ENCODE measurements around the gene PRDM11. TPM values are rescaled to one million over a fixed set of nuclear protein-coding genes. Genes with fewer than 3 reads are reported as not detected.
A peak's percentile ranks its signal among the peaks of the same experiment; 100 is the strongest.

Gene PRDM11
- total RNA-seq, 4 donors from 2014 or later = 4.4 to 10.7 (median 7.0) TPM

DNA sequence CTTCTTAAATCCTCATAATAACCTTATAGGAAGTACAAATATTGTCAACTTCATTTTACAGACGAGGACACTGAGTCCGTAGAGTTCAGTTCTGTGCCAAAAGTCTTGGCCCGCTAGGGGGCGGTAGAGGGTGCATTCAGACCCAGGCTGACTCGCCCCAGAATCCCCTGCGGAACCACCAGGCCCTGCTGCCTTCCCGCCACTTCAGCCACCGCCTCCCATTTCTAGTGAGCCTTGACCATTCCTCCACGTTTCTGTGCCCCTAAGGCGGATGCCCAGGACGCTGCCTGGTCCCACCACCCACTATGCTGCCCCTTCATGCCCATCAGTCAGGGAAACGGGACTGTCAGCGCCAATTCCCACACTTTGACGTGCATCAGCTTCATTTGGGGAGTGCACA, 120.6 kb downstream of the PRDM11 start:
- no peaks in the 10 kb centered on the region for H3K36me3 ChIP-seq
- peaks cover 0 to 23% (median 6%) of the 10 kb centered on the region in 4 donors for H3K4me1 ChIP-seq
- no peak overlapping the region for H3K4me3 ChIP-seq
- DNase-seq = peak in 2 of 3 donors; percentile 85 to 87
- peak overlapping the region in 3 of 4 donors; percentile 42 to 87 (median 79) for H3K27ac ChIP-seq
- no peak for TF ChIP-seq POLR2A (IDR thresholded peaks at IDR 0.05)
- TF ChIP-seq, protein P1, sequence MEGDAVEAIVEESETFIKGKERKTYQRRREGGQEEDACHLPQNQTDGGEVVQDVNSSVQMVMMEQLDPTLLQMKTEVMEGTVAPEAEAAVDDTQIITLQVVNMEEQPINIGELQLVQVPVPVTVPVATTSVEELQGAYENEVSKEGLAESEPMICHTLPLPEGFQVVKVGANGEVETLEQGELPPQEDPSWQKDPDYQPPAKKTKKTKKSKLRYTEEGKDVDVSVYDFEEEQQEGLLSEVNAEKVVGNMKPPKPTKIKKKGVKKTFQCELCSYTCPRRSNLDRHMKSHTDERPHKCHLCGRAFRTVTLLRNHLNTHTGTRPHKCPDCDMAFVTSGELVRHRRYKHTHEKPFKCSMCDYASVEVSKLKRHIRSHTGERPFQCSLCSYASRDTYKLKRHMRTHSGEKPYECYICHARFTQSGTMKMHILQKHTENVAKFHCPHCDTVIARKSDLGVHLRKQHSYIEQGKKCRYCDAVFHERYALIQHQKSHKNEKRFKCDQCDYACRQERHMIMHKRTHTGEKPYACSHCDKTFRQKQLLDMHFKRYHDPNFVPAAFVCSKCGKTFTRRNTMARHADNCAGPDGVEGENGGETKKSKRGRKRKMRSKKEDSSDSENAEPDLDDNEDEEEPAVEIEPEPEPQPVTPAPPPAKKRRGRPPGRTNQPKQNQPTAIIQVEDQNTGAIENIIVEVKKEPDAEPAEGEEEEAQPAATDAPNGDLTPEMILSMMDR (IDR thresholded peaks at IDR 0.05) = peak in 4 of 6 experiments; percentile 38 to 74 (median 68)
- H3K27me3 ChIP-seq = no peaks in the 10 kb centered on the region
- no peaks in the 10 kb centered on the region for H3K9me3 ChIP-seq

DNA sequence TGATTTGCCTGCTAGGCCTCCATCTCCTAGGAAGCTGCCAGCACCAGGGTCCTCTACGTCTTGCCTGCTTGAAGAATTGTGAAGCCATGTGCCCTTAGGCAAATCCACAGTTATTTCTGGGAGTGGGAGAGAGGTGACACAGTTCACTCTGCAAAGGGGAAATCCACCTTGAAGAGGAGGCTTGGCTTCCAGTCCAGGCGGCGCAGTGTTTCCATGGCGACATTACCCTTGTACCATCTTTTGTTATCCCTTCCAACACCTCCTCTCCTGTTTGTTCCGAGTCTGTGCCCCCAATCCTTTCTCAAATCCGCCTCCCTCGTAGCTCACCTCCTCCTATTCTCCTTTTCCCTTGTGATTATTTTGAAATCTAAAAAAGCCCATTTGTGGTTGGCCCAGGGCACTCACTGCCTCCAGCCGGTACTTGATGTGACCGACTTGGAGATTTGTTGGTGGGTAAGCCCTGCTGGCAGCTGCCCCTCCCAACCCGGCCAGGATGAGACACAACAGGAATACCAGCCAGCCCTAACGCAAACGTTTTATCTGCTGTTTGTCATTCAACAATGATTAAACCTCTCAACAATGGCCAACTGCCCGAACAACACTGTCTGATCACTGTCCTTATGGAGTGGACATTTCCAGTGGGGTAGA, 121.3 kb downstream of the PRDM11 start:
- no peak for DNase-seq
- Histone ChIP-seq H3K9me3 (no peaks in the 10 kb centered on the region), H3K4me3 (no peak overlapping the region), H3K27me3 (no peaks in the 10 kb centered on the region), H3K4me1 (peaks cover 0 to 23% (median 6%) of the 10 kb centered on the region in 4 donors), H3K36me3 (no peaks in the 10 kb centered on the region), H3K27ac (peak overlapping the region in 3 of 4 donors; percentile 42 to 87 (median 79))
- TF ChIP-seq, protein P1 (IDR thresholded peaks at IDR 0.05) = no peak
- TF ChIP-seq POLR2A (IDR thresholded peaks at IDR 0.05) = no peak

DNA sequence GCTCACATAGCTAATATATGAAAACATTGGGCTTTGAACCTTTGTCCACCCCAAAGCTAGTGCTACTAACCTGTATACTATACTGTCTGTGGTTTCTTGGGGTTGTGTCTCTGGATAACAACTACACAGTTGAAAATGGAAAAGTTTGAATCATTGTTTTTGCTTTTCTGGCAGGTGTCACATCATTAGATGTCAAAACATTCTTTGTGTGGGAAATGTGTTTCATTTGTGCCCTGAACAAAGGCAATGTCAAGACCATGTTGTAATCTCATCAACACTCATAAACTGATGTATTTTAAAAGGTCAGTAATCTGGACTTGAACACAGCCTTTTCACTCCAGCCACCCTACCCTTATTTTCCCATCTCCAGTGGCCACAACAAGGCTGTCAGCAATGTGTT, 123.2 kb downstream of the PRDM11 start:
- no peak overlapping the region for H3K4me3 ChIP-seq
- no peak for DNase-seq
- no peaks in the 10 kb centered on the region for H3K9me3 ChIP-seq
- H3K36me3 ChIP-seq = no peaks in the 10 kb centered on the region
- H3K27ac ChIP-seq = no peak overlapping the region
- no peaks in the 10 kb centered on the region for H3K27me3 ChIP-seq
- no peak for TF ChIP-seq POLR2A (IDR thresholded peaks at IDR 0.05)
- TF ChIP-seq, protein P1 (IDR thresholded peaks at IDR 0.05) = no peak
- H3K4me1 ChIP-seq = peaks cover 0 to 23% (median 6%) of the 10 kb centered on the region in 4 donors

DNA sequence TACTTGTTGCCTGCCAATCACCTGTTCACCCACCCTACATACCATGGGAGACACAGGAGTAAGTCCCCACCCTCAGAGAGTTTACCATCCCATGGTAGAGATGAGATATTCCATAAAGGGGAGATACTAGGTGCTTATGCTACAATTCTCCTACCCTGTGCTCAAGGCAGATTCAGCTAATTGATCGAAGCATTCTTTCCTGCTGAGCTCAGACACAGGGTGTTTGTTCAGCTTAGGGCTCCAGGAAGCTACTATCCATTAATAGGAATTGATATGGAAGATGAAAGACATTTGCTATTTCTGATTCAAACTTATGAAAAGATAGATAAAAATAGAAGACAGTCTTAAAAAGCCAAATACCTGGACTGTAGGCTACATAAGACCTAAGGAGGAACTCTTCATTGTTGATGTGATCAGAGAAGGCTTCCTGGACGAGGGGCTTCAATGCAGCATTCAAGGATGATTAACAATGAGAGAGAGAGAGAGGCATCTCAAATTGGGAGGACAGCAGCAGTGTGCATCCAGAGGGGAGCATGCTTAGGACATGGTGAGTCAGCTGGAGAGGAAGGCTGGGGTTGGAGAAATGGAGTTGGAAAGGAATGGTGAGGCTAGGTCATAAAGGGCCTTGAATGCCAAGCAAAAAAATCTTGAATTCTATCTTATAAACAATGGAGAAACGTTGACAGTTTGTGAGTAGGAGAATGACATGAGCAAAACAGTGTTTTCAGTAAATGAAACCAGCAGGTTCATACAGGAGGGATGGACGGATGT, 124.7 kb downstream of the PRDM11 start:
- no peak for DNase-seq
- Histone ChIP-seq H3K27me3 (no peaks in the 10 kb centered on the region), H3K9me3 (no peaks in the 10 kb centered on the region), H3K4me3 (no peak overlapping the region), H3K36me3 (no peaks in the 10 kb centered on the region), H3K27ac (no peak overlapping the region), H3K4me1 (peaks cover 0 to 8% (median 3%) of the 10 kb centered on the region in 4 donors)
- TF ChIP-seq POLR2A (IDR thresholded peaks at IDR 0.05) = no peak

DNA sequence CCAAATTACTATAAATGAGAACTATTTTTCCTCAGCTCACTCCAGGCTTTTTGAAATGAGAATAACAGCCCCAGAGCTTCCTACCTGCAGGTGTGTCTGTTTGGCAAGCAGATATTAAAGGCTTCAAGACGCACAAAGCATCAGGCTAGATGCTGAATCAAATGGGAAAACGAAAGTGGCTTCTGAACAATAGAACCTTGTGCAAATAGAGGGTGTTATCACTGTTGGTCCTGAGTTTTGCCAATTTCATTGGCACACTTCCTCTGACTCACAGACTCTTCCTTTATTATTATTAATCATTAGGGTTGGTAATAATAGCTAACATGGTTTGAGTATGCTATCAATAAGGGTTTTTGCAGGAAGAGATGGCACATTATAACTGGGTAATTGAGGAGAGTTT, 126.3 kb downstream of the PRDM11 start:
- Histone ChIP-seq H3K27me3 (no peaks in the 10 kb centered on the region), H3K36me3 (no peaks in the 10 kb centered on the region), H3K4me3 (no peak overlapping the region), H3K27ac (peak overlapping the region in 1 of 4 donors; percentile 52), H3K9me3 (no peaks in the 10 kb centered on the region), H3K4me1 (peaks cover 0 to 1% (median 0%) of the 10 kb centered on the region in 4 donors)
- no peak for DNase-seq
- no peak for TF ChIP-seq POLR2A (IDR thresholded peaks at IDR 0.05)
- TF ChIP-seq, protein P1 (IDR thresholded peaks at IDR 0.05) = no peak

DNA sequence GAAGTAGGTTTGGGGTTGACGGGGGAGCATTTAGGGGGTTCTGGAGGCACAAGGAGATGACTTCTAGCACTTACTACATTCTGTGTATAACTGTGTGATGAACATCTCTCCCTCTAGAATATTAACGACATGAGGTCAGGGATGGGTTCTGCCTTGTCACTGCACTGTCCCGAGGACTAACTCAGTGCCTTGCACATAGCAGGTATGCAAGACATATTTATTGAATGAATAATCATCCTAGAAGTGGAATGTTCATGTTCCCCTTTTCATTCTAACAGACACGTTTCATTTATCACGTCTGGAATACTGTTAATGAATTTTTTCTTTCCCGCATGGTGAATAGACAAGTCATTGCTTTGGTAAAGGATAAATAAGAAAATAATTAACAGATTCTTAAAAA, 127.1 kb downstream of the PRDM11 start:
- Histone ChIP-seq H3K4me3 (no peak overlapping the region), H3K27me3 (no peaks in the 10 kb centered on the region), H3K27ac (peak overlapping the region in 1 of 4 donors; percentile 52), H3K36me3 (no peaks in the 10 kb centered on the region), H3K9me3 (no peaks in the 10 kb centered on the region), H3K4me1 (no peaks in the 10 kb centered on the region)
- no peak for TF ChIP-seq POLR2A (IDR thresholded peaks at IDR 0.05)
- TF ChIP-seq, protein P1 (IDR thresholded peaks at IDR 0.05) = no peak
- no peak for DNase-seq
